Duodenal mucosa (tissue), 2 donors: ENCODE data around the gene POR.

Source experiments
- H3K27ac ChIP-seq: one replicate; pipeline ENCODE4 v1.7.0; 2013; ENCODE audit warnings: low read depth, low read length
- H3K27me3 ChIP-seq, 2 donors: one replicate each; pipeline ENCODE4 v1.7.0; 2013; ENCODE audit warnings: low read length in 2 of 2, control low read depth in 1 of 2; ENCODE audit not compliant: insufficient read depth in 2 of 2, control insufficient read depth in 1 of 2
- H3K36me3 ChIP-seq, 2 donors: one replicate each; pipeline ENCODE4 v1.7.0; 2013; ENCODE audit warnings: low read length in 2 of 2, control low read depth in 1 of 2; ENCODE audit not compliant: insufficient read depth in 2 of 2, control insufficient read depth in 1 of 2
- H3K4me1 ChIP-seq, 2 donors: one replicate each; pipeline ENCODE4 v1.7.0; 2013; ENCODE audit warnings: low read length in 2 of 2, control low read depth in 1 of 2; ENCODE audit not compliant: insufficient read depth in 2 of 2, control insufficient read depth in 1 of 2
- H3K4me3 ChIP-seq, 2 donors: one replicate each; pipeline ENCODE4 v1.7.0; 2013; ENCODE audit warnings: low read length in 2 of 2, low read depth in 1 of 2
- H3K9ac ChIP-seq, 2 donors: one replicate each; pipeline ENCODE4 v1.7.0; 2013; ENCODE audit warnings: low read length in 2 of 2, low read depth in 1 of 2
- H3K9me3 ChIP-seq, 2 donors: one replicate each; pipeline ENCODE4 v1.7.0; 2013; ENCODE audit warnings: low read length in 2 of 2, control low read depth in 1 of 2; ENCODE audit not compliant: control insufficient read depth in 1 of 2

POR gene

GRCh38 chr7:75951506-75951905 is 36.6 kb downstream of the POR start:
- Histone ChIP-seq H3K27me3 (no peaks in the 10 kb centered on the region), H3K4me1 (peaks cover 4 to 24% of the 10 kb centered on the region in 2 donors), H3K4me3 (no peak overlapping the region), H3K36me3 (peaks cover 12 to 30% of the 10 kb centered on the region in 2 donors), H3K9ac (no peak overlapping the region), H3K9me3 (no peaks in the 10 kb centered on the region), H3K27ac (no peak overlapping the region)

- H3K27ac ChIP-seq, result peak overlapping the region; percentile 5
- H3K9me3 ChIP-seq, result no peaks in the 10 kb centered on the region
- H3K27me3 ChIP-seq, result no peaks in the 10 kb centered on the region
- no peak overlapping the region for H3K9ac ChIP-seq
- no peak overlapping the region for H3K4me3 ChIP-seq
- H3K4me1 ChIP-seq, result peaks cover 14 to 25% of the 10 kb centered on the region in 2 donors
- H3K36me3 ChIP-seq, result peaks cover 7 to 31% of the 10 kb centered on the region in 2 donors
Observed at GRCh38 chr7:75953431-75953830, 38.5 kb downstream of the POR start.

GRCh38 chr7:75953931-75954330 is 39.0 kb downstream of the POR start:
- Histone ChIP-seq H3K4me1 (peaks cover 18 to 28% of the 10 kb centered on the region in 2 donors), H3K27ac (no peak overlapping the region), H3K4me3 (no peak overlapping the region), H3K27me3 (no peaks in the 10 kb centered on the region), H3K9me3 (no peaks in the 10 kb centered on the region), H3K9ac (no peak overlapping the region), H3K36me3 (peaks cover 7 to 31% of the 10 kb centered on the region in 2 donors)

GRCh38 chr7:75955331-75955955 is 40.5 kb downstream of the POR start:
- H3K27ac ChIP-seq, result no peak overlapping the region

GRCh38 chr7:75957021-75957736 is 42.2 kb downstream of the POR start:
- H3K4me1 ChIP-seq, result peaks cover 17 to 28% of the 10 kb centered on the region in 2 donors
- no peak overlapping the region for H3K4me3 ChIP-seq
- no peaks in the 10 kb centered on the region for H3K9me3 ChIP-seq
- H3K36me3 ChIP-seq, result peaks cover 7 to 42% of the 10 kb centered on the region in 2 donors
- no peaks in the 10 kb centered on the region for H3K27me3 ChIP-seq
- H3K27ac ChIP-seq, result peak overlapping the region; percentile 69
- H3K9ac ChIP-seq, result peak overlapping the region in 1 of 2 donors; percentile 28

More at GRCh38 chr7:75955331-75955955, 40.5 kb downstream of the POR start:
- peaks cover 17 to 29% of the 10 kb centered on the region in 2 donors for H3K4me1 ChIP-seq
- H3K9me3 ChIP-seq, result no peaks in the 10 kb centered on the region
- no peaks in the 10 kb centered on the region for H3K27me3 ChIP-seq
- H3K9ac ChIP-seq, result no peak overlapping the region
- H3K36me3 ChIP-seq, result peaks cover 7 to 38% of the 10 kb centered on the region in 2 donors
- H3K4me3 ChIP-seq, result no peak overlapping the region

GRCh38 chr7:75958802-75959543 is 44.0 kb downstream of the POR start:
- no peak overlapping the region for H3K4me3 ChIP-seq
- H3K27me3 ChIP-seq, result no peaks in the 10 kb centered on the region
- H3K9me3 ChIP-seq, result no peaks in the 10 kb centered on the region
- peaks cover 7 to 44% of the 10 kb centered on the region in 2 donors for H3K36me3 ChIP-seq
- H3K9ac ChIP-seq, result no peak overlapping the region
- H3K27ac ChIP-seq, result no peak overlapping the region
- peaks cover 17 to 30% of the 10 kb centered on the region in 2 donors for H3K4me1 ChIP-seq

- peaks cover 9 to 40% of the 10 kb centered on the region in 2 donors for H3K36me3 ChIP-seq
- no peak overlapping the region for H3K9ac ChIP-seq
- no peak overlapping the region for H3K27ac ChIP-seq
- H3K27me3 ChIP-seq, result no peaks in the 10 kb centered on the region
- H3K4me3 ChIP-seq, result no peak overlapping the region
- peaks cover 17 to 30% of the 10 kb centered on the region in 2 donors for H3K4me1 ChIP-seq
- no peaks in the 10 kb centered on the region for H3K9me3 ChIP-seq
Observed at GRCh38 chr7:75960372-75960771, 45.4 kb downstream of the POR start.

GRCh38 chr7:75961218-75961617 is 46.3 kb downstream of the POR start:
- Histone ChIP-seq H3K4me3 (no peak overlapping the region), H3K27me3 (no peaks in the 10 kb centered on the region), H3K4me1 (peaks cover 17 to 29% of the 10 kb centered on the region in 2 donors), H3K9me3 (no peaks in the 10 kb centered on the region), H3K27ac (no peak overlapping the region), H3K9ac (no peak overlapping the region), H3K36me3 (peaks cover 8 to 31% of the 10 kb centered on the region in 2 donors)

- H3K4me1 ChIP-seq, result peaks cover 20 to 30% of the 10 kb centered on the region in 2 donors
Observed at GRCh38 chr7:75962607-75963380, 47.8 kb downstream of the POR start.

More at GRCh38 chr7:75962607-75963380, 47.8 kb downstream of the POR start:
- Histone ChIP-seq H3K4me3 (no peak overlapping the region), H3K36me3 (peaks cover 8 to 42% of the 10 kb centered on the region in 2 donors), H3K9ac (no peak overlapping the region), H3K9me3 (no peaks in the 10 kb centered on the region), H3K27ac (peak overlapping the region; percentile 28), H3K27me3 (no peaks in the 10 kb centered on the region)
